ENCODE measurements around the gene RRP7A.

DNA sequence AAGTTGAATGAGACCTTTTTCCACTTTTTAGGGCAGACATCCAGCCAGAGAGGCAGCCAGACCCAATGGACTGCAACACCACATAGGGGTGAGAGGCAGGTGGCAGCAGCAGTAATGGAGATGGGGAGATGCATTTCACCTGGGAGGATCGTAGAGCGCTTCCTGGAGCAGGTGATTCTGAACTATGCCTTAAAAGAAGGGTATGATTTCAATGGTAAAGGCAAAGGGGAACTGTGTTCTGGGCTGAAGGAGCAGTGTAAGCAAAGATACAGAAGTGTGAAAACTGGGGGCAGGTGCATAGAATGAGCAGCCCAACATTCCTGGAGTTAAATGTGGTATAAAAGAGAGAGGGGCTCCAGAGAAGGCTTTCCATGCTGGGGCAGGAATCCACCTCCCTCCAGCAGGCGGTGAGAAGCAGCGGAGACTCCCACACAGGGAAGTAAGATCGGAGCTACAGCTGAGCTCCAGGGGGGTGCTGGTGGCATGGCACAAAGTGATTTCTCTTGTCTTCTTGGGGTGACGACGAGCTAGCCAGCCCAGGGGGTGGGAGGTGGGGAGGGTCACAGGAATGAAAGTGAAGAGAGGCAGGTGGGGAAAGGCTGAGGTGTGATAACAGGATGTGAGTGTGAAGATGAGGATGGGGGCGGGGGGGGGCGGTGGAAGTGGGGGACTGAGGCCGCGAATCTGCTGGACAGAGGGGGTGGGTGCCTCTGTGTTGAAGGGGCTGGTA, 29.9 kb upstream of the RRP7A start:
- TF ChIP-seq, protein P1, sequence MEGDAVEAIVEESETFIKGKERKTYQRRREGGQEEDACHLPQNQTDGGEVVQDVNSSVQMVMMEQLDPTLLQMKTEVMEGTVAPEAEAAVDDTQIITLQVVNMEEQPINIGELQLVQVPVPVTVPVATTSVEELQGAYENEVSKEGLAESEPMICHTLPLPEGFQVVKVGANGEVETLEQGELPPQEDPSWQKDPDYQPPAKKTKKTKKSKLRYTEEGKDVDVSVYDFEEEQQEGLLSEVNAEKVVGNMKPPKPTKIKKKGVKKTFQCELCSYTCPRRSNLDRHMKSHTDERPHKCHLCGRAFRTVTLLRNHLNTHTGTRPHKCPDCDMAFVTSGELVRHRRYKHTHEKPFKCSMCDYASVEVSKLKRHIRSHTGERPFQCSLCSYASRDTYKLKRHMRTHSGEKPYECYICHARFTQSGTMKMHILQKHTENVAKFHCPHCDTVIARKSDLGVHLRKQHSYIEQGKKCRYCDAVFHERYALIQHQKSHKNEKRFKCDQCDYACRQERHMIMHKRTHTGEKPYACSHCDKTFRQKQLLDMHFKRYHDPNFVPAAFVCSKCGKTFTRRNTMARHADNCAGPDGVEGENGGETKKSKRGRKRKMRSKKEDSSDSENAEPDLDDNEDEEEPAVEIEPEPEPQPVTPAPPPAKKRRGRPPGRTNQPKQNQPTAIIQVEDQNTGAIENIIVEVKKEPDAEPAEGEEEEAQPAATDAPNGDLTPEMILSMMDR (IDR thresholded peaks at IDR 0.05) = no peak
- no peak for TF ChIP-seq ZFX (IDR thresholded peaks at IDR 0.05; ENCODE audit: borderline replicate concordance)

Data from 22Rv1 (cell line).